Skin epidermis (tissue), 12 donors: ENCODE results near the gene SIVA1.

Source experiments
- H3K27ac ChIP-seq, 21 experiments: fragments of 200-600 bp; sonication (generic) in 11 of 21; one replicate each; pipeline ENCODE4 v1.5.0; 2020; ENCODE audit warnings: mild to moderate bottlenecking in 3 of 21, inconsistent platforms in 2 of 21, moderate library complexity in 2 of 21
- H3K4me3 ChIP-seq, 7 experiments: fragments of 200-600 bp; sonication (generic) in 2 of 7; one replicate each; pipeline ENCODE4 v1.5.0; 2020; ENCODE audit warnings: inconsistent platforms in 2 of 7, mild to moderate bottlenecking in 2 of 7, moderate library complexity in 1 of 7

Gene SIVA1

GRCh38 chr14:104801520-104802393 is 48.8 kb downstream of the SIVA1 start:
- H3K27ac ChIP-seq, result peak overlapping the region in 15 of 21 experiments; percentile 24 to 96 (median 77)

GRCh38 chr14:104802394-104803184 is 49.6 kb downstream of the SIVA1 start:
- peak overlapping the region in 1 of 21 experiments; percentile 8 for H3K27ac ChIP-seq
- no peak overlapping the region for H3K4me3 ChIP-seq

More at GRCh38 chr14:104801520-104802393, 48.8 kb downstream of the SIVA1 start:
- H3K4me3 ChIP-seq, result peak overlapping the region; percentile 53 to 77 (median 64)

GRCh38 chr14:104803280-104803911 is 50.4 kb downstream of the SIVA1 start:
- Histone ChIP-seq H3K27ac (no peak overlapping the region), H3K4me3 (no peak overlapping the region)

GRCh38 chr14:104803912-104804410 is 51.0 kb downstream of the SIVA1 start:
- Histone ChIP-seq H3K27ac (no peak overlapping the region), H3K4me3 (no peak overlapping the region)

GRCh38 chr14:104804481-104805325 is 51.8 kb downstream of the SIVA1 start:
- no peak overlapping the region for H3K27ac ChIP-seq
- H3K4me3 ChIP-seq, result no peak overlapping the region

- no peak overlapping the region for H3K4me3 ChIP-seq
- H3K27ac ChIP-seq, result no peak overlapping the region
Observed at GRCh38 chr14:104805326-104805678, 52.4 kb downstream of the SIVA1 start.

GRCh38 chr14:104805941-104806624 is 53.1 kb downstream of the SIVA1 start:
- no peak overlapping the region for H3K4me3 ChIP-seq
- no peak overlapping the region for H3K27ac ChIP-seq

- H3K27ac ChIP-seq, result no peak overlapping the region
- H3K4me3 ChIP-seq, result no peak overlapping the region
Observed at GRCh38 chr14:104806625-104807465, 53.9 kb downstream of the SIVA1 start.

GRCh38 chr14:104808456-104808855 is 55.5 kb downstream of the SIVA1 start:
- Histone ChIP-seq H3K4me3 (no peak overlapping the region), H3K27ac (no peak overlapping the region)
